GM12865 (cell line): ENCODE results near the gene DPP10.
"Not testable (repeated sequence)": the region's sequence is repeated elsewhere in the genome, so short reads cannot be mapped to it uniquely, and the experiment has no call there.

Experiments used
- DNase-seq: peaks from one replicate; pipeline ENCODE4 v3.0.0; 2010; ENCODE audit warnings: low read depth
- H3K4me3 ChIP-seq: 2 replicates; pipeline ENCODE4 v1.5.1; 2011; ENCODE audit warnings: mild to moderate bottlenecking, low read depth, low read length, control low read depth
- CTCF ChIP-seq: IDR thresholded peaks from 2 replicates; pipeline ENCODE4 v1.5.1; 2011; ENCODE audit warnings: low read length, control low read depth, low read depth, inconsistent platforms; ENCODE audit not compliant: insufficient read depth; ENCODE audit errors: missing control alignments

DPP10 gene

GRCh38 chr2:115011721-115012120 lies 569.3 kb downstream of the DPP10 start:
- no peak for DNase-seq
- TF ChIP-seq CTCF, result no peak
- no peak overlapping the region for H3K4me3 ChIP-seq

GRCh38 chr2:115022013-115022412 lies 579.6 kb downstream of the DPP10 start:
- not testable (repeated sequence) for DNase-seq, H3K4me3 ChIP-seq

GRCh38 chr2:115034801-115035200 lies 592.4 kb downstream of the DPP10 start:
- no peak for TF ChIP-seq CTCF
- no peak overlapping the region for H3K4me3 ChIP-seq
- no peak for DNase-seq

- no peak for DNase-seq
- no peak overlapping the region for H3K4me3 ChIP-seq
- no peak for TF ChIP-seq CTCF
Observed at GRCh38 chr2:115036818-115037217, 594.4 kb downstream of the DPP10 start.

GRCh38 chr2:115057473-115057872 lies 615.0 kb downstream of the DPP10 start:
- no peak for TF ChIP-seq CTCF
- H3K4me3 ChIP-seq, result no peak overlapping the region
- no peak for DNase-seq

GRCh38 chr2:115070002-115070401 lies 627.6 kb downstream of the DPP10 start:
- no peak for TF ChIP-seq CTCF
- no peak overlapping the region for H3K4me3 ChIP-seq
- no peak for DNase-seq

GRCh38 chr2:115071534-115071933 lies 629.1 kb downstream of the DPP10 start:
- TF ChIP-seq CTCF, result no peak
- no peak for DNase-seq

More at GRCh38 chr2:115071534-115071933, 629.1 kb downstream of the DPP10 start:
- no peak overlapping the region for H3K4me3 ChIP-seq
